K562 (cell line): ENCODE measurements around the gene ACACB. TPM values are rescaled to one million over a fixed set of nuclear protein-coding genes. Genes with fewer than 3 reads are reported as not detected.
A peak's percentile ranks its signal among the peaks of the same experiment; 100 is the strongest.

Experiments used
- ATAC-seq: fragments of 200-7000 bp; cut with Tn5 transposase; 3 replicates; pipeline ENCODE4 v1.9.1; 2020; ENCODE audit warnings: moderate library complexity
- BruUV-seq: library from RNA; stranded (reverse); fragments of 400-500 nt; replicated peaks from 2 replicates; lab custom pipeline; 2021; lab: Mats Ljungman, UMichigan
- CTCF ChIA-PET: fragments of 300-600 bp; formaldehyde crosslinking; extraction: SDS; loops from one replicate; lab custom pipeline; 2021; ENCODE audit warnings: low intra/inter-chr PET ratio; lab: Yijun Ruan, JAX
- POLR2A ChIA-PET: fragments of 300-600, 350-650 bp; sonication (Branson Sonifier 250); formaldehyde crosslinking; extraction: SDS; loops from one replicate; lab custom pipeline; 2021; ENCODE audit warnings: antibody characterized with exemption, inconsistent platforms; lab: Yijun Ruan, JAX
- DNase-seq, 4 experiments: peaks; one replicate each; pipeline versions ENCODE4 v3.0.0 to v3.0.0-alpha.2; 2011 to 2018; ENCODE audit warnings: low spot score in 3 of 4, mixed read lengths in 3 of 4; ENCODE audit errors: extremely low read depth in 1 of 4
- FAIRE-seq: peaks from 2 replicates; lab custom pipeline; 2011; peaks lifted over from hg19 to GRCh38; lab: Jason Lieb, UNC
- H2AFZ ChIP-seq: 2 replicates; pipeline ENCODE4 v1.6.0; 2011; ENCODE audit warnings: low read depth, low read length, control low read depth, inconsistent platforms
- H3K27ac ChIP-seq: fragments of 200-600 bp; 3 replicates; pipeline ENCODE4 v1.8.0; 2011; ENCODE audit warnings: low read depth, mild to moderate bottlenecking, control low read depth, inconsistent platforms, low read length, moderate library complexity, mixed read lengths; ENCODE audit errors: extremely low read depth
- H3K27me3 ChIP-seq, 2 experiments: fragments of 300-600 bp in 1 of 2; 2 replicates in 1 of 2; 3 replicates in 1 of 2; pipeline versions ENCODE4 v1.6.0 to v1.8.0; 2011; ENCODE audit warnings: inconsistent platforms in 2 of 2, low read length in 2 of 2, mild to moderate bottlenecking in 1 of 2, mixed read lengths in 1 of 2, moderate library complexity in 1 of 2; ENCODE audit not compliant: control insufficient read depth in 2 of 2, insufficient read depth in 2 of 2
- H3K36me3 ChIP-seq: fragments of 300-600 bp; 3 replicates; pipeline ENCODE4 v1.8.0; 2011; ENCODE audit warnings: mild to moderate bottlenecking, low read length, inconsistent platforms; ENCODE audit not compliant: control insufficient read depth, insufficient read depth
- H3K4me1 ChIP-seq, 2 experiments: fragments of 200-600 bp in 1 of 2; replicated peaks in 1 of 2; 2 replicates in 1 of 2; 3 replicates in 1 of 2; pipeline versions ENCODE4 v1.5.1 to v1.8.0; 2011; ENCODE audit warnings: inconsistent platforms in 2 of 2, low read length in 2 of 2, mild to moderate bottlenecking in 1 of 2, mixed read lengths in 1 of 2, moderate library complexity in 1 of 2; ENCODE audit not compliant: control insufficient read depth in 2 of 2, insufficient read depth in 2 of 2
- H3K4me2 ChIP-seq: 2 replicates; pipeline ENCODE4 v1.6.1; 2011; ENCODE audit warnings: low read length, control low read depth, inconsistent platforms, mixed read lengths; ENCODE audit not compliant: insufficient read depth
- H3K4me3 ChIP-seq: fragments of 200-600 bp; sonication (generic), shearing (Covaris generic); 2 replicates; pipeline ENCODE4 v1.5.1; 2016; ENCODE audit warnings: control low read depth, inconsistent platforms
- H3K79me2 ChIP-seq: fragments of 200-600 bp; 3 replicates; pipeline ENCODE4 v1.8.0; 2011; ENCODE audit warnings: low read length, inconsistent platforms; ENCODE audit not compliant: control insufficient read depth, insufficient read depth
- H3K9ac ChIP-seq, 2 experiments: 2 replicates each; pipeline versions ENCODE4 v1.6.0 to v1.6.1; 2011; ENCODE audit warnings: low read depth in 2 of 2, low read length in 2 of 2, control low read depth in 1 of 2, inconsistent platforms in 1 of 2, mild to moderate bottlenecking in 1 of 2, mixed read lengths in 1 of 2; ENCODE audit not compliant: insufficient read depth in 1 of 2
- H3K9me1 ChIP-seq: one replicate; pipeline ENCODE4 v1.6.0; 2011; ENCODE audit warnings: inconsistent platforms, mild to moderate bottlenecking, low read length, moderate library complexity; ENCODE audit not compliant: control insufficient read depth, insufficient read depth
- H3K9me3 ChIP-seq: replicated peaks from 2 replicates; pipeline ENCODE4 v1.5.1; 2011; ENCODE audit warnings: low read depth, low read length, inconsistent platforms; ENCODE audit not compliant: control insufficient read depth, insufficient read depth
- H4K20me1 ChIP-seq: replicated peaks from 2 replicates; pipeline ENCODE4 v1.6.1; 2011; ENCODE audit warnings: low read length, inconsistent platforms, mixed read lengths; ENCODE audit not compliant: control insufficient read depth, insufficient read depth
- JUN ChIP-seq, 2 experiments: sonication (generic) in 1 of 2; formaldehyde crosslinking in 1 of 2; IDR thresholded peaks; 2 replicates each; pipeline versions ENCODE4 v1.6.1 to v1.8.0; 2012 to 2022; ENCODE audit warnings: borderline replicate concordance in 2 of 2, mild to moderate bottlenecking in 2 of 2, improper control_type of control experiment in 1 of 2, low read depth in 1 of 2, low read length in 1 of 2, missing genetic modification reagents in 1 of 2
- L3MBTL2 ChIP-seq: fragments of 450-650 bp; IDR thresholded peaks from 2 replicates; pipeline ENCODE4 v1.6.1; 2016; ENCODE audit warnings: mild to moderate bottlenecking, moderate library complexity
- LARP7 ChIP-seq: fragments of 450-650 bp; IDR thresholded peaks from 2 replicates; pipeline ENCODE4 v1.6.1; 2016
- POLR2G ChIP-seq: fragments of 200-400 bp; formaldehyde crosslinking; IDR thresholded peaks from 2 replicates; pipeline ENCODE4 v1.6.1; 2017; ENCODE audit warnings: low read depth, mild to moderate bottlenecking, antibody characterized with exemption, low read length, moderate library complexity
- ZNF3 ChIP-seq: fragments of 250-450 bp; sonication (Bioruptor Pico); IDR thresholded peaks from 2 replicates; pipeline ENCODE4 v1.5.0; 2021; ENCODE audit warnings: mild to moderate bottlenecking, moderate library complexity
- WGBS: fragments of 100-300 bp; shearing (Covaris generic); methylation state at CpG from one replicate; pipeline ENCODE4 v1.1.6; 2016; ENCODE audit warnings: low coverage, mixed read lengths; ENCODE audit not compliant: insufficient coverage; ENCODE audit errors: missing lambda C conversion rate; 5-methylcytosine and 5-hydroxymethylcytosine counted together
- in situ Hi-C: fragments of 300-500 bp; cut with MboI; formaldehyde crosslinking; loops from 4 replicates; pipeline ENCODE4 v1.15.0; 2018; ENCODE audit warnings: inconsistent platforms, mixed read lengths
- intact Hi-C: fragments of 100-400 bp; cut with micrococcal nuclease; formaldehyde crosslinking; loops from 2 replicates; pipeline ENCODE4 v1.14.2; 2022
- polyA plus RNA-seq, 8 experiments: library from polyadenylated mRNA; depleted of rRNA in 4 of 8; stranded (reverse) in 5 of 8; unstranded in 3 of 8; fragments of >200 nt; fragmentation: Nextera tagmentation in 2 of 8; fragmentation: Illumina TruSeq in 1 of 8; extraction: Ambion mirVana in 2 of 8; extraction: Trizol in 1 of 8; gene quantifications; 2 replicates each; pipeline versions ENCODE4 v1.2.1 to v1.2.3, GENCODE V29; 2011 to 2014; ENCODE audit warnings: inconsistent platforms in 1 of 8, missing spikeins in 1 of 8
- total RNA-seq, 7 experiments: library from RNA; depleted of rRNA in 6 of 7; stranded (reverse); fragments of >200 nt in 6 of 7; fragmentation: Illumina TruSeq in 2 of 7; extraction: Trizol in 2 of 7; gene quantifications; 2 replicates each; pipeline versions ENCODE4 v1.2.1 to v1.2.3, GENCODE V29; 2011 to 2021; ENCODE audit warnings: low replicate concordance in 1 of 7
- TF ChIP-seq, protein P1 (sequence below): sonication (generic); formaldehyde crosslinking; IDR thresholded peaks from 2 replicates; pipeline ENCODE4 v1.8.0; 2023; ENCODE audit warnings: mild to moderate bottlenecking, missing genetic modification reagents

ACACB gene
- total and polyA plus RNA-seq, 9 of the 15 experiments (the other 6 are each of a cell fraction or from before 2014, with no cell fraction given), result 0.10 to 2.5 (median 0.83) TPM

DNA sequence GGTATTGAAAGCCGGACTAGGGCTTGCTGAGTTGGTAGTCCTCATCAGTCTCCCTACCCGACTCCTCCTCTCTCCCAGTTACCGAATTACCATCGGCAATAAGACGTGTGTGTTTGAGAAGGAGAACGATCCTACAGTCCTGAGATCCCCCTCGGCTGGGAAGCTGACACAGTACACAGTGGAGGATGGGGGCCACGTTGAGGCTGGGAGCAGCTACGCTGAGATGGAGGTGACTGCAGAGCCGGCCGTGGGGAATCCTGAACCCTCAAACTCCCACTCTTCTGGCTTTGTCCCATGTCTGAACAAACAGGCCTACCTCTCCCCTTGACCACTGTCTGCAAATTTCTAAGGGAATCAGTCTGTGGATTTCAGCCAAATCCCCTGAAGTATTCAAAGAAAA lies 82.9 kb downstream of the ACACB start:
- Histone ChIP-seq H3K36me3 (no peaks in the 10 kb centered on the region), H3K4me2 (no peak overlapping the region), H3K9ac (no peak overlapping the region), H3K4me1 (peaks cover 4 to 11% of the 10 kb centered on the region in 2 experiments; a peak in 3 of 5 replicates), H2AFZ (peak overlapping the region; percentile 68; the same call in 1 of the 2 replicates), H3K9me3 (no peaks in the 10 kb centered on the region), H3K9me1 (no peaks in the 10 kb centered on the region), H4K20me1 (no peaks in the 10 kb centered on the region), H3K27me3 (peaks cover 3 to 21% of the 10 kb centered on the region in 2 experiments; a peak in 3 of 5 replicates), H3K79me2 (no peaks in the 10 kb centered on the region), H3K27ac (no peak overlapping the region), H3K4me3 (no peak overlapping the region)
- FAIRE-seq (no peak), DNase-seq (no peak), ATAC-seq (no peak)
- ChIA-PET POLR2A (no interaction called here), CTCF (no interaction called here)
- TF ChIP-seq POLR2G (no peak), JUN (IDR thresholded peaks at IDR 0.05; ENCODE audit: borderline replicate concordance, low read depth, low read length) (no peak), JUN (CRISPR knock-in tag; IDR thresholded peaks at IDR 0.05; ENCODE audit: borderline replicate concordance) (no peak), ZNF3 (CRISPR knock-in tag) (no peak), LARP7 (no peak), L3MBTL2 (no peak)
- TF ChIP-seq, protein P1, sequence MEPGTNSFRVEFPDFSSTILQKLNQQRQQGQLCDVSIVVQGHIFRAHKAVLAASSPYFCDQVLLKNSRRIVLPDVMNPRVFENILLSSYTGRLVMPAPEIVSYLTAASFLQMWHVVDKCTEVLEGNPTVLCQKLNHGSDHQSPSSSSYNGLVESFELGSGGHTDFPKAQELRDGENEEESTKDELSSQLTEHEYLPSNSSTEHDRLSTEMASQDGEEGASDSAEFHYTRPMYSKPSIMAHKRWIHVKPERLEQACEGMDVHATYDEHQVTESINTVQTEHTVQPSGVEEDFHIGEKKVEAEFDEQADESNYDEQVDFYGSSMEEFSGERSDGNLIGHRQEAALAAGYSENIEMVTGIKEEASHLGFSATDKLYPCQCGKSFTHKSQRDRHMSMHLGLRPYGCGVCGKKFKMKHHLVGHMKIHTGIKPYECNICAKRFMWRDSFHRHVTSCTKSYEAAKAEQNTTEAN (CRISPR knock-in tag), result no peak
- BruUV-seq, result no TSS peak
- intact Hi-C loops, result no loop called here
- in situ Hi-C loops, result no loop called here
- 57% methylated on average over 11 of the region's 11 CpGs for WGBS
